IPS DF 4.7 (cell line): Measurements from ENCODE around the gene EIF1AD.
"Not testable (repeated sequence)": the region's sequence is repeated elsewhere in the genome, so short reads cannot be mapped to it uniquely, and the experiment has no call there.

Experiments used
- DNase-seq: peaks from one replicate; pipeline ENCODE4 v3.0.0-alpha.2; 2013; ENCODE audit warnings: low spot score; ENCODE audit errors: extremely low read depth

The EIF1AD gene

DNA sequence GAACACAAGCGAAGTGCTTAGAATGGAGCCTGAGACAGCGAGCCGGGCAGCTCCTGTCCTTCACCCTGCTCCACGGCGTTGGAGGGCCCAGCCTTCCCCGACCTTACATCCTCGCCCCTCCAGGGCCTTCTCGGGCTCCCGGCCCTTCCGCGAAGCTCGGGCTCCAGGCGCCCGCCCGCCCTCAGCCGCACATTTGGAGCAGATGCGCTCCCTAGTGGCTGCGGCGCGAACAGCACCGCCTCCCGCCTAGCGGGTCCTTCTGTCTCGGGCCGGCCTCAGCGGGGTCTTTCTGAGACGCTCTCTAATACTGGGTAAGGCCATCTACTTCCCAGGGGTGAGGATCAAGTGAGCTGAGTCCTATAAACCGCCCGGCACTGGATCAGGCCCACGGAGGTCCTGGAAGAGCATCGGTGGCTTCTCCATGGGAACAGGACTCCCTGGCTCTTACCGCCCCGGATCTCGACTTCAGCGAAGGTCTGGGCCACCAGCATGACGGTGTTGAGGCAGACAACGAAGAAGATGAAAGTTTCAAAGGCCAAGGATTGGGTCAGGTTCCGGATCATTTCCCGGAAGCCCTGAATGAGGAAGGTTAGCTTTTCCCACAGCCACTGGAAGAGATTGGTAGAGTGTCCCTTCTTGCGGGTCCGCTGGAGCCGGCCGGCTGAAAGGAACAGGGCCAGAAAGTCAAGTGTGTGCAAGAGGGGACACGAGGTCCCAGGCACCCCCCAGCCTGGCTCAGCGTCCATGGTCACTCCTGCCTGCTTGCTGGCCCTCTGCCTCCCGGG is 20.6 kb upstream of the EIF1AD start:
- DNase-seq: peak; percentile 49

GRCh38 chr11:66020618-66021357 is 18.8 kb upstream of the EIF1AD start:
- DNase-seq: no peak

- no peak for DNase-seq
Observed at GRCh38 chr11:66020212-66020611, 18.3 kb upstream of the EIF1AD start.

DNA sequence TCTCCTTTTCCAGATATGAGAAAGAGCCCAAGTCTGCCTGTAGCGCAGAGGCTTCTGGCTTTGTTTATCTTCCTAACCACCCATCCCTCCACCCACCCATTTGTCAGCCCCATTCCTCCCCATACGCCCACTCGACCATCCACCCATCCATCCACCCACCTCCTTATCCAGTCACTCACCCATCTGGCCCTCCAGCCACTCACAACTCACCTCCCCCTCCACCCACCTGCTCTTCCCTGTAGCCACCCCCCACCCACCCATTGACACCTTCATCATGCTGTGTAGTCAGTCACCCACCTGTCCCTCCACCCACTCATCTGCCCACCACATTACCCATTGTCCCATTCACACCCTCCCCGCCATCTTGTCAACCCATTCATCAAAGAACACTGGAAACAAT is 15.4 kb upstream of the EIF1AD start:
- no peak for DNase-seq

DNA sequence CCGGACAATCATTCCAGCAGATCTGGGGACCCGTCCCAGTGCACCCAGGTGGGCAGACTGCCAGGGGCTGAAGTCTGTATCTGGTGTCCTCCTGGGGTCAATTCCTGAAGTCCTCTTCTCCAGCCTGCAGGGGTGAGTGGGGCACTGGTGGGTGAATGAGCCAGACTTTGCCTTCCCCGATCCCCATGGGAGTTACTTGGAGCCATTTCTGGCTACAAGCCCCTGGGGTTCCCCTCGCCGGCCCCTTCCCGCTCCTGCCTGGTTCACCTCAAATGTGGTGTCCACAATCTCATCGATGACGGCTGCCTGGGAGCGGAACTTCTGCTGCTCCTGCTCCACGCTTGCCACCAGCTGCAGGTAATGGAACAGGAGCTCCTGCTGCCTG is 14.8 kb upstream of the EIF1AD start:
- DNase-seq: no peak

DNA sequence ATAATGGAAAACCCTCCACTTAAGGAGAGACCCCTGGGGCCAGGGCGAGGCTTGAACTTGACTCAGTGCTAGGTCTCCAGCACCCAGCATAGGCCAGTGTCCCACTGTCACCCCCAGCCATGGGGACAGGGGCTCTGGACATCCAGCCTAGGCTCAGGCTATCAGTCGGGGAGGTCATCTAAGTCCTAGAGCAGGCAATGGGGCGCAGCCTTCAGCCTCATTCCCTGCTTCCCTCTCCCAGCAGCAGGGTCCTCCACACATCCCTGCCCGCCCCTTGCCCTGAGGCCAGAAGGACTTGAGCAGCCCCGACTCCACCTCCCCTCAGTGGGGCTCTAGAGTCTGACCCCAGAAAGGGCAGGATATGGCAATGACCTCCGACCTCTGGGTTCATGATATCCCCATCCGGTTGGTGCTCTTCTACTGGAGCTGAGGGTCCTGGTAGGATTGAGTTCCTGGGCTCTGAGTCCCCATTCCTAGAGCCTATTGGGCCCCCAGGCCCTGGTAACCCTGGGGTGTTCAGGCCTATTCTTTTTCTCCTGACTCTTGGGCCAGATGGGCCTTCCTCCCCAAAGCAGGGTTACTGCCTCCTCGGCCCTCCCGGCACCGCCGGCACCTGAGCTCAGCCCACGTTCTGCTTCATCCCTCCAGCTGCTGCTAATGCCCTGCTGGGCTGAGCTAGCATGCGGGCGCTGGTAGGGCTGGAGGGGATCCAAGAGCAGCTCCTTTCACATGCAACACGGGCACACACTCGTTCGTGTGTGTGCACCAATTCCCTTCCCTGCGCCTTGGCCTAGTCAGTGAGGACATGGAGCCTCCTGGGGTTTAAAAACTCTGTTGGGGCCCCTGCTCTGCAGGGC is 14.2 kb upstream of the EIF1AD start:
- no peak for DNase-seq

DNA sequence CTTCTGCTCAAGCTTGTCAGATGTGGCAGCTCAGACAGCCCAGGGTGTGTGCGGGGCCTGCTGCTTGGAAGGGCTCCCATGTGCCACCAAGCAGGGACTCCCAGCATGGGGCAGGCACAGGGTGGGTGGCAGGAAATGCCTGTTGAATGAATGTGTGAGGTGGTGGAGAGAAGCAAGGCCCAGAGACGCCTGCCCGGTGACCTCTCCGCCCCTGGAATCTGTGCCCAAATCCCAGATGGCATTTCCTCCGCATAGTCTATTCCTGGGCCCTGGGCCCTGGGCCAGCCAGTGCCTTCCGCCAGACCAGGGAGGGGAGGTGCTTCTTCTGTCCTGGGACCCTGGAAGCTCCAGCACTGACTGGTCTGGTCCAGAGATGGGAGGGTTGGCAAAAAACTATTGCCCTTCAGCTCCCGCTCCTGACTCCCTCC is 13.5 kb upstream of the EIF1AD start:
- no peak for DNase-seq

GRCh38 chr11:66014804-66015453 is 13.0 kb upstream of the EIF1AD start:
- no peak for DNase-seq

GRCh38 chr11:66013762-66014100 is 11.8 kb upstream of the EIF1AD start:
- DNase-seq: no peak

GRCh38 chr11:66012946-66013761 is 11.2 kb upstream of the EIF1AD start:
- no peak for DNase-seq

DNA sequence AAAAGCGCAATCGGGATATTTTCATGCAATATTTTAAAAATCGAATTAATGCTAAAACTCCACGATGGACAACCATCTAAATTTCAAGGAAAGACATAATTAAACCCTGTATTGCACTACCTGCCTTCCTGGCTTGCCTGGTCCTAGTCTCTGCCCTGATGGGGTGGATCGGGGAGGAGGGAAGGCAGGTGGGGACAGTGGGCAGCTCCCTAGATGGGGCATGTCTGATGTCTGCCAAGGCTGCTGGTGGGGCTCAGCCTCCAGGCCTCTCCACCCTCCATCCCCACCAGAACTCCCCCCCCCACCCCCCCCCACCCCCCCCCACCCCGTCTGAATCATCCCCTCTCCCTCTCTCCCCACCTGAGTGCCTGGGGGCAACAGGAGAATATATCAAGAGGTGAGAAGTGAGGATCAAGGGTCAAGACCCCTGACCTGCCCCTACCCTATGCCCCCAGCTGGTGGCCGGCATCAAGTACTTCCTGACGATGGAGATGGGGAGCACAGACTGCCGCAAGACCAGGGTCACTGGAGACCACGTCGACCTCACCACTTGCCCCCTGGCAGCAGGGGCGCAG is 10.5 kb upstream of the EIF1AD start:
- no peak for DNase-seq

DNA sequence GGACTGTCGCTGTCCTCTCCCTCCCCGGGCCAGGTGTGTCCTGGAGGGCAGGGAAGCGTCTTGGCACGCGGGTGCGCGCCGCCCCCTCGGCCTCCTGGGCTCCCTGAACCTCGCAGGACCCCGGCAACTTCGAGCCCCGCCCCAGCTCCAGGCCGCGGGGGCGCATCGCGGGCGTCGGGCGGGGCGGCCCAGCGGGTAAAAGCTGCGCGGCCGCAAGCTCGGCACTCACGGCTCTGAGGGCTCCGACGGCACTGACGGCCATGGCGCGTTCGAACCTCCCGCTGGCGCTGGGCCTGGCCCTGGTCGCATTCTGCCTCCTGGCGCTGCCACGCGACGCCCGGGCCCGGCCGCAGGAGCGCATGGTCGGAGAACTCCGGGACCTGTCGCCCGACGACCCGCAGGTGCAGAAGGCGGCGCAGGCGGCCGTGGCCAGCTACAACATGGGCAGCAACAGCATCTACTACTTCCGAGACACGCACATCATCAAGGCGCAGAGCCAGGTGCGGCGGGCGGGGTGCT is 9.9 kb upstream of the EIF1AD start, which contains the start of gene CST6:
TSS of gene CST6 (plus strand) at position 224 of the 519 bp plus-strand sequence. CDS start at position 261, 37 bp downstream.
- DNase-seq: no peak

GRCh38 chr11:66011239-66011784 is 9.4 kb upstream of the EIF1AD start:
- DNase-seq: no peak

- not testable (repeated sequence) for DNase-seq
Observed at GRCh38 chr11:66010036-66010435, 8.1 kb upstream of the EIF1AD start.

DNA sequence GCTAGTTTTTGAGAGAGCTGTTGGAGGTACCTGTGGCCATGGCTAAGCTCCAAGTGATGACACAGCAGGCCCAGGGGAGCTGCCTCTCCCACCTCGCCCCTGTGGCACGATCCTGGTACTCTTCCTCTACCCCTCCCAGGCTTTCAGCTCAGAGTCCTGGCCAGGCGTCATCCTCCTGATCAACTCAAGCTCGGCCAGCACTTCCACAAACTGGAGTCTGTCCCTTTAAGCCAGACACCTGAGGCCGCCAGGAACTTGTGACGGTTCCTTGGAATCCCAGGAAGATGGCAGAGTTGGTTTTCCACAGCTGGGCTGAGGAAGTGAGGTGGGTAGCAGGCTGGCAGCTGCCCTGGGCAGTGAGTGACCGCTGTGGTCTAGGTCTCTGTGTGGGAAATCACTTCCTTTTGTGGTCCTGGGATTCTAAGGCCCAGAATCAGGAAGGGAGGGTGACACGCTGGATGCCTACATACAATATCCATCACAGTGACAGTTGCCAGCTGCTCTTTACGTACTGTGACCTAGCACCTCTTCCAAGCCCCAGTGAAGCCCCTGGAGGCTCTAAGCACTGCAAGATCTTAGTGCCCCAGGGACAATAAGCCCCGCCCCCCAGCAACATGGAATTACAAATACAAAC is 6.6 kb upstream of the EIF1AD start:
- no peak for DNase-seq

- no peak for DNase-seq
Observed at GRCh38 chr11:66008095-66008467, 6.1 kb upstream of the EIF1AD start.

DNA sequence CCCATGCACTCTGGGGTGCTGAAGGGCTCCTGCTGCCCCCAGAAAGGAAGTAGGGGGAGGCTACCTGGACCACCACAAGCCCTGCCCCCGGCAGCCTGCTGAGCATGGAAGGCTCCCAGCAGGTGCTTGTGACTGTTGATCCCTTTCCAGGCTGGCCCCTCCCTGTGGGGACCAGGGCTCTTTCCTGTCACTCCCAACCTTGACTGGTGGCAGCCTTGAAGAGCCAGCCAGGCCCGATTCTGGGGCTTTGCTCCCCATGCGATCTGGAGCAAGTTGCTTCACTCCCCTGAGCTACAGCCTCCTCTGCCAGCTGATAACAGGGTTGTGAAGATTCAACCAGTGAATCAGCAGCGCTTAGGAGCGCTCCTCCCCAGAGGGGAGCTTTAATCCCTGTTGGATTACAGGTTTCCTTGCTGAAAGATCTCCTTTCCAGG is 5.3 kb upstream of the EIF1AD start:
- no peak for DNase-seq

- DNase-seq: no peak
Observed at GRCh38 chr11:66006891-66007176, 4.9 kb upstream of the EIF1AD start.

- DNase-seq: no peak
Observed at GRCh38 chr11:66006134-66006890, 4.4 kb upstream of the EIF1AD start.
